Ascending aorta (tissue), 2 donors: ENCODE results near the gene VWDE. TPM values are rescaled to one million over a fixed set of nuclear protein-coding genes. Genes with fewer than 3 reads are reported as not detected.

ENCODE experiments used
- DNase-seq, 2 donors: peaks; one replicate each; pipeline ENCODE4 v3.0.0-alpha.2; 2019; ENCODE audit warnings: low spot score in 2 of 2
- H3K27ac ChIP-seq, 2 donors: fragments of 200-600 bp; sonication (generic); one replicate each; pipeline ENCODE4 v1.5.1; 2016 to 2017; ENCODE audit warnings: mild to moderate bottlenecking in 1 of 2
- H3K27me3 ChIP-seq: fragments of 200-600 bp; sonication (generic); one replicate; pipeline ENCODE4 v1.5.1; 2017
- H3K36me3 ChIP-seq, 2 donors: fragments of 200-600 bp; sonication (generic); one replicate each; pipeline ENCODE4 v1.5.1; 2016
- H3K4me1 ChIP-seq, 2 donors: fragments of 200-600 bp; sonication (generic); one replicate each; pipeline ENCODE4 v1.5.1; 2016 to 2017; ENCODE audit warnings: mild to moderate bottlenecking in 1 of 2
- H3K4me3 ChIP-seq, 2 donors: fragments of 200-600 bp; sonication (generic); one replicate each; pipeline ENCODE4 v1.5.1; 2016 to 2017; ENCODE audit warnings: mild to moderate bottlenecking in 1 of 2
- H3K9me3 ChIP-seq, 2 donors: fragments of 200-600 bp; sonication (generic); one replicate each; pipeline ENCODE4 v1.5.1; 2016
- intact Hi-C: fragments of 100-400 bp; cut with DNase I; formaldehyde crosslinking; loops from one replicate; pipeline ENCODE4 v1.15.1; 2023
- total RNA-seq: library from RNA; depleted of rRNA; stranded (reverse); fragments of >200 nt; gene quantifications from one replicate; pipeline ENCODE4 v1.1.0, GENCODE V29; 2016
- TF ChIP-seq, protein P1 (sequence below), 3 experiments: fragments of 200-600 bp in 2 of 3; fragments of 450-650 bp in 1 of 3; sonication (generic) in 2 of 3; IDR thresholded peaks; one replicate each; pipeline ENCODE4 v1.5.1; 2016 to 2019; ENCODE audit warnings: antibody characterized with exemption in 3 of 3, mild to moderate bottlenecking in 1 of 3, moderate library complexity in 1 of 3

VWDE gene
- total RNA-seq, 1 donor from 2014 or later = not detected

DNA sequence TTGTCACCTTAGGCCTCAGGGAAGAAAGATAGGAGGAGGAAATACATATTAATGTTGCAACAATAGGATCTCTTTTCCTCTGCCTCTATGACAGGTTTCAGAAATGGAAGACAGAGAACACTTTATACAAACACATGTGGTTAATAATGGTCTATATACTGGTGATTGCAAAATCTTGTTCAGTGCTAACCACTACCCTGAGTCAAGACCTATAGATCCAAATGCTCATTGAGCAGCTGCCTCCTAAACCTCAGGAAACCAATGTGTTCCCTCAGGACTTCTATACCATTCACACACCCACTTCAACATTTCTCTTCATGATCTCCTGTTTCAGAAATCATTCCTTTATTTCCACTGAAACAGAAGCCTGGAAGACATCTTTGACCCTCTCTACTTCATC, 32.5 kb upstream of the VWDE start:
- H3K4me3 ChIP-seq = no peak overlapping the region
- intact Hi-C loops = no loop called here
- no peaks in the 10 kb centered on the region for H3K9me3 ChIP-seq
- H3K27me3 ChIP-seq = no peaks in the 10 kb centered on the region
- no peak for DNase-seq
- H3K27ac ChIP-seq = no peak overlapping the region
- TF ChIP-seq, protein P1, sequence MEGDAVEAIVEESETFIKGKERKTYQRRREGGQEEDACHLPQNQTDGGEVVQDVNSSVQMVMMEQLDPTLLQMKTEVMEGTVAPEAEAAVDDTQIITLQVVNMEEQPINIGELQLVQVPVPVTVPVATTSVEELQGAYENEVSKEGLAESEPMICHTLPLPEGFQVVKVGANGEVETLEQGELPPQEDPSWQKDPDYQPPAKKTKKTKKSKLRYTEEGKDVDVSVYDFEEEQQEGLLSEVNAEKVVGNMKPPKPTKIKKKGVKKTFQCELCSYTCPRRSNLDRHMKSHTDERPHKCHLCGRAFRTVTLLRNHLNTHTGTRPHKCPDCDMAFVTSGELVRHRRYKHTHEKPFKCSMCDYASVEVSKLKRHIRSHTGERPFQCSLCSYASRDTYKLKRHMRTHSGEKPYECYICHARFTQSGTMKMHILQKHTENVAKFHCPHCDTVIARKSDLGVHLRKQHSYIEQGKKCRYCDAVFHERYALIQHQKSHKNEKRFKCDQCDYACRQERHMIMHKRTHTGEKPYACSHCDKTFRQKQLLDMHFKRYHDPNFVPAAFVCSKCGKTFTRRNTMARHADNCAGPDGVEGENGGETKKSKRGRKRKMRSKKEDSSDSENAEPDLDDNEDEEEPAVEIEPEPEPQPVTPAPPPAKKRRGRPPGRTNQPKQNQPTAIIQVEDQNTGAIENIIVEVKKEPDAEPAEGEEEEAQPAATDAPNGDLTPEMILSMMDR (IDR thresholded peaks at IDR 0.05) = no peak
- no peaks in the 10 kb centered on the region for H3K4me1 ChIP-seq
- no peaks in the 10 kb centered on the region for H3K36me3 ChIP-seq

DNA sequence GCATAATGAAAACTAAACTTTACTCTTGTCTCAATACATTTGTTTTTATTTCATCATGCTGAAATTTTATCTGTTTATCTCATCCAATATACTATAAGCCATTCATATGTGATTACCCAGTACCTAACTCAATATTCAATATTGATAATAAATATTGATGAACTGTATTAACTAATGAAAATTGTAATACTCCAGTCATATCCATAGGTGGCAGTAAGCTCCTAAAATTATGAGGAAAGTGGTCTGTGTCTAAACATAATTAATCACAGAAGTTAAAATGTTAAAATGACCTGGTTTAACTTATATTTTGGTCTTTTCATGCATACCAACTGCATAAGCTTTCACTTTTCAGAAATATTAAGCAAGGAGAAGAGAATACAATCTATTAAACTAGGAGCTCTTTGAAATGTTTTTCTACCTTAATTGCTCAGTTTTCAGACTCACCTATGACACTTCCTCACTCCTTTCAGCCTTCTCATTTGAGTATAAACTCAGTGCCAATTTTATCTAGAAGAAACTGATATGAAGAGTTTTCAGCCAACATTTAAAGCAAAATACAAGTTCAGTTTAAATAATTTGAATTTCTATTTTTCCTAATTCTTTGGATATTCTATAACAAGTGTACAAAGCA, 30.5 kb upstream of the VWDE start:
- H3K4me3 ChIP-seq = no peak overlapping the region
- no peaks in the 10 kb centered on the region for H3K36me3 ChIP-seq
- no peak for DNase-seq
- no peaks in the 10 kb centered on the region for H3K9me3 ChIP-seq
- H3K4me1 ChIP-seq = no peaks in the 10 kb centered on the region
- no peak overlapping the region for H3K27ac ChIP-seq
- intact Hi-C loops = no loop called here
- TF ChIP-seq, protein P1 (IDR thresholded peaks at IDR 0.05) = peak in 1 of 3 experiments; percentile 9
- no peaks in the 10 kb centered on the region for H3K27me3 ChIP-seq

DNA sequence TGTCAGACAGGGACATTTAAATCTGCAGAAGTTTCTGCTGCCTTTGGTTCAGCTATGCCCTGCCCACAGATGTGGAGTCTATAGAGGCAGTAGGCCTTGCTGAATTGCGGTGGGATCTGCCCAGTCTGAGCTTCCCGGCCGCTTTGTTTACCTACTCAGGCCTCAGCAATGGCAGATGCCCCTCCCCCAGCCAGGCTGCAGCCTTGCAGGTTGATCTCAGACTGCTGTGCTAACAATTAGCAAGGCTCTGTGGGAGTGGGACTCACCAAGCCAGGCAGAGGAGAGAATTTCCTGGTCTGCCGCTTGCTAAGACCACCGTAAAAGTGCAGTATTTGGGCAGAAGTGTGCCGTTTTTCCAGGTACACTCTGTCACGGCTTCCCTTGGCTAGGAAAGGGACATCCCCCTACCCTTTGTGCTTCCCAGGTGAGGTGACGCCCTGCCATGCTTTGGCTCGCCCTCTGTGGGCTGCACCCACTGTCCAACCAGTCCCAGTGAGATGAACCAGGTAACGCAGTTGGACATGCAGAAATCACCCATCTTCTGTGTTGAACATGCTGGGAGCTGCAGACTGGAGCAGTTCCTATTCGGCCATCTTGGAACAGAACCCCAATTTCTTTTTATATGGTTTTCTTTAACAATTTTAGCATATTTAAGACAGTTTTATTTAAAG, 28.4 kb upstream of the VWDE start:
- no peaks in the 10 kb centered on the region for H3K9me3 ChIP-seq
- no peaks in the 10 kb centered on the region for H3K36me3 ChIP-seq
- no peaks in the 10 kb centered on the region for H3K4me1 ChIP-seq
- DNase-seq = no peak
- no peak overlapping the region for H3K27ac ChIP-seq
- intact Hi-C loops = no loop called here
- no peaks in the 10 kb centered on the region for H3K27me3 ChIP-seq
- no peak overlapping the region for H3K4me3 ChIP-seq
- TF ChIP-seq, protein P1 (IDR thresholded peaks at IDR 0.05) = no peak

DNA sequence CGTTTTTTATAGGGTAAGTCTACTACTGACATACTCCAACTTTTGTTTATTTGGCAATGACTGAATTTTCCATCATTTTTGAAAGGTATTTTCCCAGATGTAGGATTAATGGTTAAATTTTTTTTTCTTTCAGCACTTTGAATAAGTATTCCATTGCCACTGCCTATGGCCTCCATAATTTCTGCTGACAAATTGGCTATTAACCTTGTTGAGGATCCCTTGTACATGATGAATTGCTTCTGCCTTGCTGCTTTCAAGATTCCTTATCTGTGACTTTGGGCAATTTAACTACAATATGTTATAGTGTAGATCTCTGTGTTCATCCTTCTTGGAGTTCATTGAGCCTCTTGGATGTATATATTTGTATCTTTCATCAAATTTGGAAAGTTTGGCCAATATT, 21.6 kb upstream of the VWDE start:
- TF ChIP-seq, protein P1 (IDR thresholded peaks at IDR 0.05) = no peak
- Histone ChIP-seq H3K9me3 (no peaks in the 10 kb centered on the region), H3K36me3 (no peaks in the 10 kb centered on the region), H3K27me3 (no peaks in the 10 kb centered on the region), H3K4me1 (no peaks in the 10 kb centered on the region), H3K4me3 (no peak overlapping the region), H3K27ac (no peak overlapping the region)
- DNase-seq = no peak
- intact Hi-C loops = no loop called here

DNA sequence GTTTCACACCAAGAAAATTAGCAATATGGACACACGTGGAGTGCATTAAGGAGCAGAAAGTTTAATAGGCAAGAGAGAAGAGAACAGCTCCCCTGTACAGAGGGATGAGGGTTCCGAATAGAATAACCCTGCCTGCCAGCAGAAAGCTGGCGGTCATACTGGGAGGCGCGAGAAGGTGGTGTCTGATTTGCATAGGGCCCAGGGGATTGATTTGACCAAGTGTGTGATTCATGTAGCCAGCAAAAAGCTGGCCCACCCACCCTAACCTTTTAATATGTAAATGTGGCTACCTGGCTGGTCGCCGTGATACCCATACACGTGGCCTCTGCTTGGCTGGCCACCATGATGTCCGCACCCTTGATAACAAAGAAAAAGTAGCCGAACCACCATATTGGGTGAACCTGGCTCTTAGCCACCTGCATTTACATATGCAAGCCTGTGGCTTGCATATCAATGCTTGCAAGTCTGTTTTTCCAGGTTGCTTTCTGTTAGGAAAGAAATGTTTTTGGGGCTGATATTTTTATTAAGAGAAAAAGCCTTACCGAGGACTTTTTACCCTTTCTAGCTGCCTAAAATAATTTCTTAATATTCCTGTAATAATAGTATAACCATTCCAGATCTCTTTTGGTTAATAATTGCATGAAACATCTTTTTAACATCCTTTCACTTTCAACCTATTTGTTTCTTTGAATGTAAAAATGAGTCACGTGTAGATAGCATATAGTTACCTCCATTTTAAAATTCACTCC, 20.5 kb upstream of the VWDE start:
- Histone ChIP-seq H3K4me3 (no peak overlapping the region), H3K36me3 (no peaks in the 10 kb centered on the region), H3K27ac (no peak overlapping the region), H3K4me1 (no peaks in the 10 kb centered on the region), H3K27me3 (no peaks in the 10 kb centered on the region), H3K9me3 (no peaks in the 10 kb centered on the region)
- intact Hi-C loops = no loop called here
- DNase-seq = no peak
- TF ChIP-seq, protein P1 (IDR thresholded peaks at IDR 0.05) = no peak
